Activated T-cell treated with anti-CD3 and anti-CD28 coated beads, Interleukin-2, amount 50 U/mL, for 24 hours (primary cell): ENCODE measurements around the gene HIGD2A.

Experiments
- DNase-seq: peaks from one replicate; pipeline ENCODE4 v3.0.0-alpha.2; 2020
- H3K27ac Mint-ChIP-seq: 2 replicates; pipeline ENCODE4 v1.8.0; 2020; ENCODE audit warnings: mild to moderate bottlenecking, mixed read lengths
- H3K27me3 Mint-ChIP-seq: 2 replicates; pipeline ENCODE4 v1.8.0; 2020; ENCODE audit warnings: mixed read lengths
- H3K36me3 Mint-ChIP-seq: 2 replicates; pipeline ENCODE4 v1.8.0; 2020; ENCODE audit warnings: low read depth, mixed read lengths
- H3K4me1 Mint-ChIP-seq: 2 replicates; pipeline ENCODE4 v1.8.0; 2020; ENCODE audit warnings: low read depth, mixed read lengths
- H3K4me3 Mint-ChIP-seq: 2 replicates; pipeline ENCODE4 v1.8.0; 2020; ENCODE audit warnings: mild to moderate bottlenecking, moderate library complexity, mixed read lengths
- H3K9me3 Mint-ChIP-seq: 2 replicates; pipeline ENCODE4 v1.8.0; 2020; ENCODE audit warnings: mixed read lengths

Gene HIGD2A

DNA sequence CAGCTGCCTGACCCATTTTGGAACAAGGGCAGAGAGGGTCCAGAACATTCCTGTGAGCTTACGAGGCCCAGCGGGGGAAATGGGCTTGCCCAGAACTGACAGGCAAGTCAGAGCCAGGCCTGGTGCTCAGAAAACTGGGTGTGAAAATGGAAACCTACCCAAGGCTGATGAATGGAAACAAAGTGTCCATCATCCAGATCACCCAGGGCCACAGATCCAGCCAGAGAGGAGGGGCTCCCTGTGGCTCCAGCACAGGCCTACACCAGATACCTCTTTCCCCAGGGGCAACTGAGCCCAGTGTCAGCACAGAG, 24.7 kb downstream of the HIGD2A start:
- DNase-seq = no peak
- Mint-ChIP-seq H3K27me3 (no peaks in the 10 kb centered on the region), H3K9me3 (no peaks in the 10 kb centered on the region), H3K4me3 (no peak overlapping the region), H3K27ac (peak overlapping the region; percentile 33), H3K4me1 (peaks cover 52% of the 10 kb centered on the region), H3K36me3 (peaks cover 40% of the 10 kb centered on the region)

DNA sequence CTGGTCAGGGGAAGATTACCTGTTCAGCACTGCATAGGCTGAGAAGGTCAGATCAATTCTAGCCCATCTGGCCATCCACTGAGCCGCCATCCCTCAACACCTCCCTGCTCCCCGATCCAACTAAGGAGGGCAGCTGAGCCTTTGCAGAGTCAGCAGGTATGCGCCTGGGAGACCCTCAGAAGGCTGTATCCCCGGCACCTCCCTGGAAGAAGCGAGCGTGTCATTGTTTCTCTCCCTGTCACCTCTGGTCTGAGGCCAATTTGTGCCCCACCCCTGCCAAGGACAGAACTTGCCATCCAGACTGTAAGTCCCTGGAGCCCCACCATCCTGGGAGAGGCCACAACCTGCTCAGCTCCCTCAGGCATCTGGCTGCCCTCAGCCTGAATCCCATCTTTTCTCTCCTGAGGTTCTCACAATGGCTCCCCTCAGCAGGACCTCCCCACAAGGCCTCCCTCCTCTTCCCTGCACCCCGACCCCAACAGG, 25.2 kb downstream of the HIGD2A start:
- H3K27me3 Mint-ChIP-seq = no peaks in the 10 kb centered on the region
- no peak overlapping the region for H3K4me3 Mint-ChIP-seq
- no peak for DNase-seq
- H3K4me1 Mint-ChIP-seq = peaks cover 52% of the 10 kb centered on the region
- H3K9me3 Mint-ChIP-seq = no peaks in the 10 kb centered on the region
- H3K36me3 Mint-ChIP-seq = peaks cover 37% of the 10 kb centered on the region
- peak overlapping the region; percentile 63 for H3K27ac Mint-ChIP-seq

DNA sequence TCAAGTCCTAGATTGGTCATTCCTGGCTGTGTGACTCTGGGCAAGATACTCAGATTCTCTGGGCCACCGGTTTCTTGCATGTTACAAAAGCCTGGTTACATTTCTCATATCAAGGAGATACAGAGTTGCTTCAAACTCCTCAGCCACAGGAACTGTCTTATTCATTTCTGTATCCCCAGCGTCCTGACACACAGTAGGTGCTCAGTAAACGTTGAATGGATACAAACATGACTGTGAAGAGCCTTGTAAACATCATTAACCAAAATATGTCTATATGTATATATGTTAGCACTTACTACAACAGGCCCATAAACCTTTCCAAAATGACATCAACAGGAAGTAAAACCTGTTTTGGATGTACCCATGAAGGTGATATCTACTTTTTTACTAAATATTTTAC, 26.2 kb downstream of the HIGD2A start:
- Mint-ChIP-seq H3K4me3 (peak overlapping the region; percentile 83), H3K36me3 (peaks cover 28% of the 10 kb centered on the region), H3K27me3 (no peaks in the 10 kb centered on the region), H3K9me3 (no peaks in the 10 kb centered on the region), H3K27ac (peak overlapping the region; percentile 64), H3K4me1 (peaks cover 52% of the 10 kb centered on the region)
- DNase-seq = no peak

DNA sequence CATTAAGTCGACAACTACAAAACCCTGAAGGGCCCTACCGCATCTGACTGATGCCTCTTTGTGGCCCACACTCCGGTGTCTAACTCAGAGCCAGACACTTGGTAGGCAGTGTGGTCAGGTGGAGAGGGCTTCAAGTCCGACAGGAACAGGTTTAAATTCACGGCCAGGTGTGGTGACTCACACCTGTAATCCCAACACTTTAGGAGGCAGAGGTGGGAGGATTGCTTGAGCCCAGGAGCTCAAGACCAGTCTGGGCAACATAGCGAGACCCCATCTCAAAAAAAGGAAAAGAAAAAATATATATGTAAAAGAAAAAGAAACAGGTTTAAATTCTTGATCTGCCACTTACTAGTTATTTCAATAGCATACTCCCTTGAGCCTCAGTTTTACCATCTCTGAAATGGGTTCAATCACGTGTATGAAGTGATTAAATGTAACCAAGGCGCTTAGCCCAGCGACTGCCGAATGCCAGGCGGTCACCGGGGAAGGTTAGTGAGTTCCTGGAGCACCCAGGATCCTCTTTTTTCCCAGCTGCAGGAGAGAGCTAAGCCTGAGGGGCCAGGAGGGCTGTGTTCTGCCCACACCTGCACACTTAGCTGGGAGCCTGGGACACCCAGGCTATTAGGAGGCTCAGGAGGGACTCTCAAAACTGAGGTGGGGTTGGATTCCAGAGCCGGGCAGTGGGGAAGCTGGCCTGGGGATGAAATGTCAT, 26.8 kb downstream of the HIGD2A start:
- DNase-seq = no peak
- peaks cover 22% of the 10 kb centered on the region for H3K36me3 Mint-ChIP-seq
- no peaks in the 10 kb centered on the region for H3K9me3 Mint-ChIP-seq
- no peaks in the 10 kb centered on the region for H3K27me3 Mint-ChIP-seq
- peaks cover 52% of the 10 kb centered on the region for H3K4me1 Mint-ChIP-seq
- peak overlapping the region; percentile 83 for H3K4me3 Mint-ChIP-seq
- H3K27ac Mint-ChIP-seq = peak overlapping the region; percentile 84

DNA sequence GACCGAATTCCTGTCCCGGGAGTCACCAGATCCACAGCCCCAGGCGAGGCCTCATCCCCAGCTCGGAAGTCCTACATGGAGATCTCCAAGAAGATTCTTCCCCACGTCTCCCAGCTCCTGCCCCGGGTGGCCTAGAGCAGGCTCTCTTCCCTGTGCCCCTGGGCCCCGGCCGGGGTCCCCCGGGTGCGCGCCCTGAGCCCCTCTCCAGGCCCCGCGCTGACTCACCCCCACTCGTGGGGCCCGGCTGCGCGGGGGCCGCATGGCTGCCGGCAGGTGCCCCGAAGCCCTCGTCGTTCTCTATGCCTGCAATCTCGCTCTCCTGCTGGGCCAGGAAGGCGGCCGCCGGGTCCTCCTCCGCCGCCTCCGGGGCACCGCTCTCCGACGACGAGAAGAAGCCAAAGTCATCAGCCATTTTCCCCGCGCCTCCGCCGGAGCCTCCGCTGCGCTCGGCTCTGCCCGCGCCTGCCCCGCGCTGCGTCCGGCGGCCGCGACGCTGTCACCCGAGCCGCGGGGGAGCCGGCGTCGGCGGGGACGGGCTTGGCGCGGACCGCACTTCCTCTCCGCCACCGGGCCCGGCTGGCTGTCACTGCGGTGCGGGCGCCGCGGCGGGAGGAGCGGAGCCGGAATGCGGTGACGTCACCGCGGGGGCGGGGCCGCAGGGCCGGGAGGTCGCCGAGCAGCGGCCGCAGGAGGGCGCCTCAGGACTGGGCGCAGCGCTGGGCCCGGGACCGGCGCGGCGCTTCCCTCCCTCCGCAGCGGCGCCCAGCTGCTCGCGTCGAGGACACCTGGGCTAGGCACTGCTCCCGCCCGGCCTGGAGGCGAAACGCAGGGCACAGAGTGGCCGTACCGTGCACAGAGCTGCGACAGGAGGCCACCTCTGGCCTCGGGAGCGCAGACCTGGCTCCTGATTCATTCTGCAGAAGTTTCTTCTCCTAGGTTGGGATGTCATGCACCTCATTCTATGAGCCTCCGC, 27.7 kb downstream of the HIGD2A start, which contains the start of gene CLTB:
CLTB (minus strand) TSS at position 588 of the 973 bp plus-strand sequence; CDS start at position 412, 176 bp downstream.
- H3K9me3 Mint-ChIP-seq = no peaks in the 10 kb centered on the region
- H3K4me1 Mint-ChIP-seq = peaks cover 48% of the 10 kb centered on the region
- peak within 1 kb of the TSS; percentile 84 for H3K27ac Mint-ChIP-seq
- H3K27me3 Mint-ChIP-seq = no peaks in the 10 kb centered on the region
- H3K4me3 Mint-ChIP-seq = peak within 1 kb of the TSS; percentile 83
- peaks cover 22% of the 10 kb centered on the region for H3K36me3 Mint-ChIP-seq
- peak; percentile 95 for DNase-seq

DNA sequence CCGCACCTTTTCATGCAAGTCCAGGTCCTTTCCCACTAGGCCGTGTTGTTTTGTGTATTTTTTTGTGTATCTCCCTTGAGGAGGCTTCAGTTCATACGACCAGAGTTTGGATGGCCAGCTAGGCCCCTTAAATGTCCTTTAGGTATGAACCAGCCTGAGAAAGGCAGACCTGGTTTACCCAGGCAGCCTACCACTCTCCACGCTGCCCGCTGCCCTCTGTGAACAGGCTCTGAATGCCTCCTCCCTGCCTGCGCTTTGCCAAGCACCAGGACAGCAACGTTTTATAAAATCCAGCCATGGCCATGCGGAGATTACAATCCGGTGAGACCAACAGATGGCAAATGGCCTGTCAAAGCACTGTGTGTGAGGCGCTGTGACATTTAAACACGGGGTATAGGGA, 28.4 kb downstream of the HIGD2A start:
- Mint-ChIP-seq H3K4me3 (peak overlapping the region; percentile 67), H3K9me3 (no peaks in the 10 kb centered on the region), H3K27me3 (no peaks in the 10 kb centered on the region)

DNA sequence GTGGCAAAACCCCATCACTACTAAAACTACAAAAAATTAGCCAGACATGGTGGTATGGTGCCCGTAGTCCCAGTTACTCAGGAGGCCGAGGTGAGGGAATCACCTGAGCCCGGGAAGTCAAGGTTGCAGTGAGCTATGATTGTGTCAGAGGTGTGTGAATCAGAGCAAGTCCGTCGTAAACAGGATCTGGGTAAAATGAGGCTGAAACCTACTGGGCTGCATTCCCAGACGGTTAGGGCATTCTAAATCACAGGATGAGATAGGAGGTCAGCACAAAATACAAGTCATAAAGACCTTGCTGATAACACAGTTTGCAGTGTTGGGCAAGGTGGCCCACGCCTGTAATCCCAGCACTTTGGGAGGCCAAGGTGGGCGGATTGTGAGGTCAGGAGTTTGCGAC, 29.7 kb downstream of the HIGD2A start:
- H3K36me3 Mint-ChIP-seq = peaks cover 12% of the 10 kb centered on the region
- H3K4me1 Mint-ChIP-seq = peaks cover 32% of the 10 kb centered on the region
- no peak for DNase-seq
- no peak overlapping the region for H3K27ac Mint-ChIP-seq
- no peaks in the 10 kb centered on the region for H3K27me3 Mint-ChIP-seq
- H3K9me3 Mint-ChIP-seq = no peaks in the 10 kb centered on the region
- no peak overlapping the region for H3K4me3 Mint-ChIP-seq

More for the DNA sequence above, 28.4 kb downstream of the HIGD2A start:
- no peak for DNase-seq
- peaks cover 22% of the 10 kb centered on the region for H3K36me3 Mint-ChIP-seq
- peaks cover 43% of the 10 kb centered on the region for H3K4me1 Mint-ChIP-seq
- peak overlapping the region; percentile 73 for H3K27ac Mint-ChIP-seq

DNA sequence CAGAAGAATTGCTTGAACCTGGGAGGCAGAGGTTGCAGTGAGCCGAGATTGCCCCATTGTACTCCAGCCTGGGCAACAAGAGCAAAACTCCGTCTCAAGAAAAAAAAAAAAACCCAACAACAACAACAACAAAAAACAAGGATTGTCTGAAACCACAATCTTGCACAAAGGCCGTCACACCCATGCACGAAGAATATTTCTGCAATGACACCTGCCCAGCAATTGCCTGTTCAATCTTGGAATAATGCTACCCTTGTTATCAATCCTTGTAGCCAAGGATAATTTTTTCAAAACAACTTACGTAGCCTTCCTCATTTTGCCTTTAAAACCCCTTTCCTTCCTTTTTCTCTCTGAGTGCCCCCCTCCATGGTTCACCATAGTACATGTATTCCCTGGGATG, 31.5 kb downstream of the HIGD2A start:
- H3K27ac Mint-ChIP-seq = no peak overlapping the region
- peaks cover 4% of the 10 kb centered on the region for H3K36me3 Mint-ChIP-seq
- no peak for DNase-seq
- H3K4me1 Mint-ChIP-seq = peaks cover 15% of the 10 kb centered on the region
- H3K9me3 Mint-ChIP-seq = no peaks in the 10 kb centered on the region
- no peak overlapping the region for H3K4me3 Mint-ChIP-seq
- H3K27me3 Mint-ChIP-seq = no peaks in the 10 kb centered on the region

DNA sequence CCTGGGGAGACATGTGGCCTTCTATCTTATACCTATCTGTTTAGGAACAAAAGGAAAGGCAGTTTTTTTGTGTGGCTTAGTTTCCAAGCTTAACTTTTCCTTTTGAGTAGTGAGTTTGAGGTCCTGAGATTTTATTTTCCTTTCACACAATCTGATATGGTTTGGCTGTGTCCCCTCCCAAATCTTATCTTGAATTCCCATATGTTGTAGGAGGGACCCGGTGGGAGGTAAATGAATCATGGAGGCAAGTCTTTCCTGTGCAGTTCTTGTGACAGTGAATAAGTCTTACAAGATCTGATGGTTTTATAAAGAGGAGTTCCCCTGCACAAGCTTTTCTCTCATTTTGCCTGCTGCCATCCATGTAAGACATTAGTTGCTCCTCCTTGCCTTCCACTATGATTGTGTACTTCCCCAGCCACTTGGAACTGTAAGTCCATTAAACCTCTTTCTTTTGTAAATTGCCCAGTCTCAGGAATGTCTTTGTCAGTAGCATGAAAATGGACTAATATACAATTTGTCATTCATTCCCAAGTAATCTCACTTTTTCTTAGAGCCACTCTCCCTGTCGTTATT, 32.5 kb downstream of the HIGD2A start:
- Mint-ChIP-seq H3K27ac (no peak overlapping the region), H3K4me1 (peaks cover 8% of the 10 kb centered on the region), H3K36me3 (no peaks in the 10 kb centered on the region), H3K9me3 (no peaks in the 10 kb centered on the region), H3K4me3 (no peak overlapping the region), H3K27me3 (no peaks in the 10 kb centered on the region)
- no peak for DNase-seq

DNA sequence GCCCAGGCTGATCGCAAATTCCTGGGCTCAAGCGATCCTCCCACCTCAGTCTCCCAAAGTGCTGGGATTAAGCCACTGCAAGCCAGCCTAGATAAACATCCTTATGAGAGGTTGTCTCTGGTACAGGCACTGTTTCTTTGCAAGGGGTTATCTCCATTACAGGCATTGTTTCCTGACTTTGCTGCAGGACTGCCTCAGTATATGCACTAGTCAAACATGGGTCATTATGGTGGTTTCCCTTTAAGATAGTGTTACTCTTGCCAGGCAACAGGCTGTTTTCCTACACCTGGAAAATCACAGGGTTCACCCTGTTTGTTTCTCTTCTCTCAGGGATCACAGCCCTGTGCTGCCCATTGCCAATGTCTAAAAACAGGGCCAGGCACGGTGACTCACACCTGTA, 35.6 kb downstream of the HIGD2A start:
- H3K36me3 Mint-ChIP-seq = no peaks in the 10 kb centered on the region
- no peaks in the 10 kb centered on the region for H3K9me3 Mint-ChIP-seq
- no peak overlapping the region for H3K27ac Mint-ChIP-seq
- DNase-seq = no peak
- no peaks in the 10 kb centered on the region for H3K4me1 Mint-ChIP-seq
- H3K4me3 Mint-ChIP-seq = no peak overlapping the region
- no peaks in the 10 kb centered on the region for H3K27me3 Mint-ChIP-seq

GRCh38 chr5:176425138-176425537, 36.6 kb downstream of the HIGD2A start:
- DNase-seq = no peak

DNA sequence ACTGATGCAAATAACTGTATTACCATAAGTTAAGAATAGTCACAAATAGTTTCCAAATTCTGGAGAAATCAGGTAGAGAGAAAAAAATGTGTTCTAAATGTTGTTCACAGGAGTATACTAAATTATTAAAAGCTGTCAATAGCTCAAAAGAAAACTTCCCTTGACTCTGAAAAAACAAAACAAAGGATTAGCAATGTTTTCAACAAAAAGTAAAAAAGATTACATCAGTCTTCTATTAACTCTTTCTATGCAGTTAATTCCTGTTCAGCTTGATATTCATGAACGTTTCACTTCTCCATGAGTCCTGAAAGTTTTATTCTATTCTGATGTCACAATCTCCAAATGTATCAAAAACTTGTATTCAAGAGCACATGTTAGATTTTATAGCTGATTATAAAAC, 37.2 kb downstream of the HIGD2A start:
- Mint-ChIP-seq H3K4me3 (no peak overlapping the region), H3K36me3 (no peaks in the 10 kb centered on the region), H3K27ac (no peak overlapping the region), H3K4me1 (peaks cover 6% of the 10 kb centered on the region), H3K9me3 (no peaks in the 10 kb centered on the region), H3K27me3 (no peaks in the 10 kb centered on the region)
- DNase-seq = no peak

More at GRCh38 chr5:176425138-176425537, 36.6 kb downstream of the HIGD2A start:
- no peaks in the 10 kb centered on the region for H3K27me3 Mint-ChIP-seq
- no peaks in the 10 kb centered on the region for H3K36me3 Mint-ChIP-seq
- H3K27ac Mint-ChIP-seq = no peak overlapping the region
- H3K4me3 Mint-ChIP-seq = no peak overlapping the region
- no peaks in the 10 kb centered on the region for H3K9me3 Mint-ChIP-seq
- H3K4me1 Mint-ChIP-seq = peaks cover under 1% of the 10 kb centered on the region

DNA sequence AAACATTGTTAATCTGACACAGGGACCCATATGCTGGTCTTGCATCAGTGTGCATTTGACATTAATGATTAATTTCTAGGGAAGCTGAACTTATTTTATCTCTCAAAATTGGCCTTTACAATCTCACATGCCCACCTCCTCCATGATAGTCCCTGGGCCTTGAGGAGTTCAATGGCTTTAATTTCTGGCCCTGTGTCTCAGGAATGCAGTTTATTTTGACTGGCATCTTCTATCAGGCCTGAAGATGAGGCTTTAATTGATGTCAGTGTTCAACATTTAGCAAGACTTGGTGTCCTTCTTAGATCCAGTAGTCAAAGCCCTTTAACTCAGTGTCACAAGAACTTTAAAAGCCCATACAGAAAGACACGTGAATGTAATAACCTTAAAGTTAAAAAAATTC, 38.3 kb downstream of the HIGD2A start:
- H3K27me3 Mint-ChIP-seq = peaks cover 1% of the 10 kb centered on the region
- H3K36me3 Mint-ChIP-seq = no peaks in the 10 kb centered on the region
- no peak for DNase-seq
- no peaks in the 10 kb centered on the region for H3K9me3 Mint-ChIP-seq
- no peak overlapping the region for H3K4me3 Mint-ChIP-seq
- H3K4me1 Mint-ChIP-seq = peaks cover 6% of the 10 kb centered on the region
- no peak overlapping the region for H3K27ac Mint-ChIP-seq

DNA sequence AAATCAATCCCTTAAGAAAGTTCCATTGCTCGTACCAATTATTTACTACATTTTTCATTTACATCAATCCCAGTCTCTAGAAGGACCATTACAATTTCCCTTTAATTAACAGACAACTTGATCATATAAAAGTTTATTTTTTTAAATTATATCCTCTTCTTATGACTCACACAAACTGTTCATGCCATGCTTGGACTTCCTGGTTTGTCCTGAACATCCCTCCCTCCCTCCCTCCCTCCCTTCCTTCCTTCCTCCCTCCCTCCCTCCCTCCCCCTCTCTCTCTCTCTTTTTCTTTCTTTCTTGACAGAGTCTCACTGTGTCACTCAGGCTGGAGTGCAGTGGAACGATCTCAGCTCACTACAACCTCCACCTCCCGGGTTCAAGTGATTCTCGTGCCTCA, 39.4 kb downstream of the HIGD2A start:
- H3K4me1 Mint-ChIP-seq = peaks cover 6% of the 10 kb centered on the region
- DNase-seq = no peak
- H3K27ac Mint-ChIP-seq = no peak overlapping the region
- H3K36me3 Mint-ChIP-seq = no peaks in the 10 kb centered on the region
- no peak overlapping the region for H3K4me3 Mint-ChIP-seq
- no peaks in the 10 kb centered on the region for H3K9me3 Mint-ChIP-seq
- H3K27me3 Mint-ChIP-seq = peaks cover 6% of the 10 kb centered on the region
